Fibroblast of the aortic adventitia (primary cell): ENCODE data around the gene HSPH1. TPM values are rescaled to one million over a fixed set of nuclear protein-coding genes. Genes with fewer than 3 reads are reported as not detected.
A peak's percentile ranks its signal among the peaks of the same experiment; 100 is the strongest.
"Not testable (repeated sequence)": the region's sequence is repeated elsewhere in the genome, so short reads cannot be mapped to it uniquely, and the experiment has no call there.

ENCODE experiments used
- DNase-seq: peaks from one replicate; pipeline ENCODE4 v3.0.0-alpha.2; 2010; ENCODE audit warnings: low read depth
- H3K4me3 ChIP-seq: 2 replicates; pipeline ENCODE4 v1.5.1; 2011; ENCODE audit warnings: low read depth, mild to moderate bottlenecking, control low read depth, low read length, moderate library complexity
- total RNA-seq: library from RNA; depleted of rRNA; stranded (reverse); fragments of >200 nt; gene quantifications from 2 replicates; pipeline ENCODE4 v1.2.3, GENCODE V29; 2012; ENCODE audit warnings: low replicate concordance
- TF ChIP-seq, protein P1 (sequence below): IDR thresholded peaks from 2 replicates; pipeline ENCODE4 v1.5.1; 2011; ENCODE audit warnings: mild to moderate bottlenecking, low read length, control low read depth, inconsistent platforms; ENCODE audit not compliant: insufficient read depth

The HSPH1 gene
- total RNA-seq, 1 donor = 51.8 TPM

DNA sequence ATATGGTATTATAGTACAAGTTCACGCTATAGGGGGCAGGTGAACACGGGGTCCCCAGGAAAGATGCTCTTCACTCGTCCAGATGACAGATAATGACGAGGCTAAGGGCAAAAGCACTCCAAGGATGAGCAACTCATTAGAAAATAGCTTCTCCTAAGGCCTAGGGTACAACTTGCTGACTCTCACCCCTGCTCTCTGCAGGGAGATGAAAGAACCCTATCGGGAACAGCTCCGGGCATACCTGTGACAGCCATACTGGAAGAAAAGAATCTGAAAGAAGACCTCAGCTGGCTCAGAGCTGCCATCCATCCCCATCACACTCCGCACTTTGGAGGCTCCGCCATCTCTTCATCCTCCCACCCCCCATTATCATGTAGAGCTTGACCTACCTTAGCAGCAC, 17.5 kb upstream of the HSPH1 start:
- TF ChIP-seq, protein P1, sequence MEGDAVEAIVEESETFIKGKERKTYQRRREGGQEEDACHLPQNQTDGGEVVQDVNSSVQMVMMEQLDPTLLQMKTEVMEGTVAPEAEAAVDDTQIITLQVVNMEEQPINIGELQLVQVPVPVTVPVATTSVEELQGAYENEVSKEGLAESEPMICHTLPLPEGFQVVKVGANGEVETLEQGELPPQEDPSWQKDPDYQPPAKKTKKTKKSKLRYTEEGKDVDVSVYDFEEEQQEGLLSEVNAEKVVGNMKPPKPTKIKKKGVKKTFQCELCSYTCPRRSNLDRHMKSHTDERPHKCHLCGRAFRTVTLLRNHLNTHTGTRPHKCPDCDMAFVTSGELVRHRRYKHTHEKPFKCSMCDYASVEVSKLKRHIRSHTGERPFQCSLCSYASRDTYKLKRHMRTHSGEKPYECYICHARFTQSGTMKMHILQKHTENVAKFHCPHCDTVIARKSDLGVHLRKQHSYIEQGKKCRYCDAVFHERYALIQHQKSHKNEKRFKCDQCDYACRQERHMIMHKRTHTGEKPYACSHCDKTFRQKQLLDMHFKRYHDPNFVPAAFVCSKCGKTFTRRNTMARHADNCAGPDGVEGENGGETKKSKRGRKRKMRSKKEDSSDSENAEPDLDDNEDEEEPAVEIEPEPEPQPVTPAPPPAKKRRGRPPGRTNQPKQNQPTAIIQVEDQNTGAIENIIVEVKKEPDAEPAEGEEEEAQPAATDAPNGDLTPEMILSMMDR = no peak
- no peak overlapping the region for H3K4me3 ChIP-seq
- no peak for DNase-seq

DNA sequence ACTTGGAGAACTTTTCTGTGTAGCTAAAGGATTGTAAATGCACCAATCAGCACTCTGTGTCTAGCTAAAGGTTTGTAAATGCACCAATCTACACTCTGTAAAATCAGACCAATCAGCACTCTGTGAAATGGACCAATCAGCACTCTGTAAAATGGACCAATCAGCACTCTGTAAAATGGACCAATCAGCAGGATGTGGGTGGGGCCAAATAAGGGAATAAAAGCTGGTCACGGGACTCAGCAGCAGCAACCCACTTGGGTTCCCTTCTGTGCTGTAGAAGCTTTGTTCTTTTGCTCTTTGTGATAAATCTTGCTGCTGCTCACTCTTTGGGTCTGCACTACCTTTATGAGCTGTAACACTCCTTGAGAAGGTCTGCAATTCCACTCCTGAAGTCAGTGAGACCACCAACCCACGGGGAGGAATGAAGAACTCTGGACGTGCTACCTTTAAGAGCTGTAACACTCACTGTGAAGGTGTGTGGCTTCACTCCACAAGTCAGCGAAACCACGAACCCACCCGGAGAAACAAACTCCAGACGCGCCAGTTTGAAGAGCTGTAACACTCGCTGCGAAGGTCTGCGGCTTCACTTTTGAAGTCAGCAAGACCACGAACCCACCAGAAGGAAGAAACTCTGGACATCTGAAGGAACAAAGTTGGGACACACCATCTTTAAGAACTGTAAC, 16.2 kb upstream of the HSPH1 start:
- not testable (repeated sequence) for H3K4me3 ChIP-seq, DNase-seq

DNA sequence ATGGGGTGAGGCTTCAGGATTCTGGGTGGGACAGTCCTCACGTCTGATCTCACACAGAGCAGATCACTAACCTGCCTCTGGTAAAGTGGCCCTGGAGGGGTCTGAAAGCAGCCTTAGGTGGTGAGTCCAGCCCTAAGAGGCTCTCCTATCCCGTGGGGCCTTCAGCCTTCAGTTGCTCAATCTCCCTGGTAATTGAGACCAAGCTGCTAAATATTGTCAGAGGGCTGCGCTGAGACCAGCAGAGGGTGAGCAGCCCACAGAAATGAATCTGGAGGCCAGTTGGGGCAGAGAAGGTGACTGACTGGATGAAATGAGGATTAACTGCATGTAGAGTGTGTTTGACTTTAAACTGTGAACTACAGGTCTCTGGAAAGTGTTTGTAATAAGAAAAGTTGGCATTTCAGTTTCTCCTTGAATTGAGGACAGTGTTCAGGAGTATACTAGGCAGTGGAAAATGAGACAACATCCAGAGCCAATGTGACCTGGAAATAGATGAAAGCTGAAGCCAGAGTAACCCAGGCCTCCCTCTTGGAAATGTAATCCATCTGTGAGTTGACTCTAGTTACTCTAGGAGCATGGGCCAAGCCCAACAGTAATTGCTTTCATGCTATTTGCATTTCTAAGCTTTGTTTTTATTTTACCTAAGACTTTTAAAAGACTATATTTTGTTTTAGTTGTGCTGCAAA, 14.3 kb upstream of the HSPH1 start:
- H3K4me3 ChIP-seq = no peak overlapping the region
- no peak for DNase-seq
- TF ChIP-seq, protein P1 = no peak

DNA sequence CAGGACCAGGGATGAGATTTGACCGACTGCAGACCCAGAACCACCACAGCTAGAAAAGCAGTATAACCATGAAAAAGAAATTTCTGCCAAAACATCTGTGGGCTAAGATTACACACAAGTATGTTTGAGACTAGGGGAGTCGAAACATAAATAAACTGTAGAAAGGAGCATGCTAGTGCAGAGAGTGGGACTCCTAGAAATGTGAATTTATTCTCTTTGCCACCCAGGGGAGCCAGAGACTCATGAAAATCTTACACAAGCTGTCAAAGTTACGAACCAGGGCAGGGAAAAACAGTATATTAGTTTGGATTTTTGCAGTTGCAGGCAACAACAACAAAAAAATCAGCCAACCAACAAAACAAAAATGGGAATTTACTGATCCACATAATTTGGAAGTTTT, 12.3 kb upstream of the HSPH1 start:
- TF ChIP-seq, protein P1 = no peak
- peak; percentile 51 for DNase-seq
- H3K4me3 ChIP-seq = no peak overlapping the region

DNA sequence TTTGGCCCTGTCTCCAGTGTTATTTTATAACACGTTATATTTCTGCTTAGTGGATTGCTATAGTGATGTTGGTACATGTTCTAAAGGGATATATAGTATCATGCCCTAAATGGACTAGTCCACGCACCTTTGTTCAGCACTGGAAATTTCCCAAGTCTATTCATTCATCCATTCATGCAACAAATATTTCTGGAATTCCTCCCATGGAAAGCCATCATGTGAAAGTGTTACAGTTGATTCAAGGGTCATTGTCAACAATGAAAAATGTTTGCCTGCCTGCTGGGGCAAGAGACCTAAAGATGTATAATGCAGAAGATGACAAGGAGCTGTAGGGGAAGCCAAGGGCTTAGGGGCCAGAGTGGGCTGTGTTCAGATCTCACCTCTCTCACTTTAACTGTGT, 10.8 kb upstream of the HSPH1 start:
- TF ChIP-seq, protein P1 = no peak
- peak; percentile 91 for DNase-seq
- H3K4me3 ChIP-seq = no peak overlapping the region

DNA sequence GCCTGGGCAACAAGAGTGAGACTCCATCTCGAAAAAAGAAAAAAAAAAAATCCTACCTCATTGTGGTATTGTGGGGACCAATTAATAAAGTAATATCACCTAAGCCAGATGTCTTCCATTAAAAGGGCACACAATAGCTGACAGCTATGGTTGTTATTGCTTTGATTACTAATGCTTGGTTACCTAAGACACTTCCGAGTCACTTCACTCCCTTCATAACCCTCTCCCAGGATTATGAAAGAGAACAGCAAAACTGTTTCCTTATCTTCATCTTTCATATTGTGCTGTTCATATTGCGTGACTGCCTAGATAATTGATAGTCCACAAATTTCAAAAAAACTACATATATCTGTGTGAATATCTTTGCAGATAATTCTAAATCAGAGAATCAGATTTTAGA, 10.3 kb upstream of the HSPH1 start:
- TF ChIP-seq, protein P1 = no peak
- H3K4me3 ChIP-seq = no peak overlapping the region
- DNase-seq = peak; percentile 68

DNA sequence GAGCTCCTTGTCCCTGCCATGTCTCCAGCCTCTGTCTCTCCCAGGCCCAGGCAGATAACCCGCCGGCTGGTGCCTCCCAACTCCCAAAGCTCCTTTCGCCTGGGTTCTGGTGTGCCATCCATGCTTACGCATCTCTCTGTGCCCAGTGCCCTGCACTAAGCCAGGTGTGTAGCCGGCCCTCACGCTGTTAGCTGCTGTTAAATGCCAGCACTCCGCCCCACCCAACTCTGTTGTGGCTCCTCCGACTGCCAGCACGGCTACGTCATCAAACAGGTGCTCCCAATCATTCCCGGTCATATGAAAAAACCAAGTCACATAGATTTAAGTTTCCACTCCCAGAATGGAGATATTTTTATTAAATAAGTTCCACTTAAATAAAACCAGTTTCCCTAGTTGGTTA, 7.0 kb upstream of the HSPH1 start:
- H3K4me3 ChIP-seq = no peak overlapping the region
- TF ChIP-seq, protein P1 = no peak
- no peak for DNase-seq
